HEK293 (cell line): Measurements from ENCODE around the gene CTH.

Experiments used
- BCL11B ChIP-seq: fragments of 450-650 bp; formaldehyde crosslinking; IDR thresholded peaks from 2 replicates; pipeline ENCODE4 v1.5.1; 2016; ENCODE audit warnings: low read depth, missing biosample characterization, missing genetic modification characterization
- GLI4 ChIP-seq: fragments of 450-650 bp; formaldehyde crosslinking; IDR thresholded peaks from 2 replicates; pipeline ENCODE4 v1.5.1; 2016; ENCODE audit warnings: missing biosample characterization, missing genetic modification characterization
- KLF17 ChIP-seq: fragments of 450-650 bp; formaldehyde crosslinking; IDR thresholded peaks from 2 replicates; pipeline ENCODE4 v1.5.1; 2016; ENCODE audit warnings: missing biosample characterization, missing genetic modification characterization
- YY1 ChIP-seq: fragments of 450-650 bp; formaldehyde crosslinking; IDR thresholded peaks from 2 replicates; pipeline ENCODE4 v1.5.1; 2018; ENCODE audit warnings: missing biosample characterization, missing genetic modification characterization
- ZBTB1 ChIP-seq: fragments of 450-650 bp; formaldehyde crosslinking; IDR thresholded peaks from 2 replicates; pipeline ENCODE4 v1.5.1; 2016; ENCODE audit warnings: missing biosample characterization, missing genetic modification characterization
- ZBTB8A ChIP-seq: fragments of 450-650 bp; formaldehyde crosslinking; IDR thresholded peaks from 2 replicates; pipeline ENCODE4 v1.5.1; 2016; ENCODE audit warnings: missing biosample characterization, missing genetic modification characterization
- ZNF157 ChIP-seq: fragments of 450-650 bp; formaldehyde crosslinking; IDR thresholded peaks from 2 replicates; pipeline ENCODE4 v1.5.1; 2016; ENCODE audit warnings: missing biosample characterization, missing genetic modification characterization
- ZNF2 ChIP-seq: fragments of 450-650 bp; formaldehyde crosslinking; IDR thresholded peaks from 2 replicates; pipeline ENCODE4 v1.5.1; 2016; ENCODE audit warnings: missing biosample characterization, missing genetic modification characterization
- ZNF24 ChIP-seq: fragments of 450-650 bp; formaldehyde crosslinking; IDR thresholded peaks from 2 replicates; pipeline ENCODE4 v1.5.1; 2016; ENCODE audit warnings: missing biosample characterization, missing genetic modification characterization
- TF ChIP-seq, protein P1 (sequence below): fragments of 450-650 bp; formaldehyde crosslinking; IDR thresholded peaks from 2 replicates; pipeline ENCODE4 v1.5.1; 2016; ENCODE audit warnings: missing biosample characterization, missing genetic modification characterization
- TF ChIP-seq, protein P2 (sequence below): fragments of 450-650 bp; formaldehyde crosslinking; conservative IDR thresholded peaks from 2 replicates; pipeline ENCODE4 v1.5.1; 2016; ENCODE audit warnings: low read depth, missing biosample characterization, missing genetic modification characterization

DNA sequence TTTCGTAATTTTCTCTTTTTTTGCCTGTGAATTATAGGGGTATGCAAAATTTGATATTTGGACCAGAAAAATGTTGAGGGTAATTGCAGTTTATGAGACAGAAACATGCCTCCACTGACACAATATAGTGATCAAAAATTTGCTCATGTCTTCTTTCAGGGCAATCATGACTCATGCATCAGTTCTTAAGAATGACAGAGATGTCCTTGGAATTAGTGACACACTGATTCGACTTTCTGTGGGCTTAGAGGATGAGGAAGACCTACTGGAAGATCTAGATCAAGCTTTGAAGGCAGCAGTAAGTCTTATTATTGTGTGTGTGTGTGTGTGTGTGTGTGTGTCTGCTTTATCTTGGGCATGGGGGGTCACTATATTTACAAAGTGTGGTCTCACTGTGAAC, 27.5 kb downstream of the CTH start:
- TF ChIP-seq ZBTB8A (no peak), ZNF24 (no peak), ZBTB1 (tag by site-specific recombination) (no peak), YY1 (tag by site-specific recombination) (no peak), BCL11B (no peak), ZNF2 (no peak), KLF17 (tag by site-specific recombination) (no peak), GLI4 (tag by site-specific recombination) (no peak), ZNF157 (tag by site-specific recombination) (no peak)
- TF ChIP-seq, protein P1, sequence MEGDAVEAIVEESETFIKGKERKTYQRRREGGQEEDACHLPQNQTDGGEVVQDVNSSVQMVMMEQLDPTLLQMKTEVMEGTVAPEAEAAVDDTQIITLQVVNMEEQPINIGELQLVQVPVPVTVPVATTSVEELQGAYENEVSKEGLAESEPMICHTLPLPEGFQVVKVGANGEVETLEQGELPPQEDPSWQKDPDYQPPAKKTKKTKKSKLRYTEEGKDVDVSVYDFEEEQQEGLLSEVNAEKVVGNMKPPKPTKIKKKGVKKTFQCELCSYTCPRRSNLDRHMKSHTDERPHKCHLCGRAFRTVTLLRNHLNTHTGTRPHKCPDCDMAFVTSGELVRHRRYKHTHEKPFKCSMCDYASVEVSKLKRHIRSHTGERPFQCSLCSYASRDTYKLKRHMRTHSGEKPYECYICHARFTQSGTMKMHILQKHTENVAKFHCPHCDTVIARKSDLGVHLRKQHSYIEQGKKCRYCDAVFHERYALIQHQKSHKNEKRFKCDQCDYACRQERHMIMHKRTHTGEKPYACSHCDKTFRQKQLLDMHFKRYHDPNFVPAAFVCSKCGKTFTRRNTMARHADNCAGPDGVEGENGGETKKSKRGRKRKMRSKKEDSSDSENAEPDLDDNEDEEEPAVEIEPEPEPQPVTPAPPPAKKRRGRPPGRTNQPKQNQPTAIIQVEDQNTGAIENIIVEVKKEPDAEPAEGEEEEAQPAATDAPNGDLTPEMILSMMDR (tag by site-specific recombination): no peak
- TF ChIP-seq, protein P2, sequence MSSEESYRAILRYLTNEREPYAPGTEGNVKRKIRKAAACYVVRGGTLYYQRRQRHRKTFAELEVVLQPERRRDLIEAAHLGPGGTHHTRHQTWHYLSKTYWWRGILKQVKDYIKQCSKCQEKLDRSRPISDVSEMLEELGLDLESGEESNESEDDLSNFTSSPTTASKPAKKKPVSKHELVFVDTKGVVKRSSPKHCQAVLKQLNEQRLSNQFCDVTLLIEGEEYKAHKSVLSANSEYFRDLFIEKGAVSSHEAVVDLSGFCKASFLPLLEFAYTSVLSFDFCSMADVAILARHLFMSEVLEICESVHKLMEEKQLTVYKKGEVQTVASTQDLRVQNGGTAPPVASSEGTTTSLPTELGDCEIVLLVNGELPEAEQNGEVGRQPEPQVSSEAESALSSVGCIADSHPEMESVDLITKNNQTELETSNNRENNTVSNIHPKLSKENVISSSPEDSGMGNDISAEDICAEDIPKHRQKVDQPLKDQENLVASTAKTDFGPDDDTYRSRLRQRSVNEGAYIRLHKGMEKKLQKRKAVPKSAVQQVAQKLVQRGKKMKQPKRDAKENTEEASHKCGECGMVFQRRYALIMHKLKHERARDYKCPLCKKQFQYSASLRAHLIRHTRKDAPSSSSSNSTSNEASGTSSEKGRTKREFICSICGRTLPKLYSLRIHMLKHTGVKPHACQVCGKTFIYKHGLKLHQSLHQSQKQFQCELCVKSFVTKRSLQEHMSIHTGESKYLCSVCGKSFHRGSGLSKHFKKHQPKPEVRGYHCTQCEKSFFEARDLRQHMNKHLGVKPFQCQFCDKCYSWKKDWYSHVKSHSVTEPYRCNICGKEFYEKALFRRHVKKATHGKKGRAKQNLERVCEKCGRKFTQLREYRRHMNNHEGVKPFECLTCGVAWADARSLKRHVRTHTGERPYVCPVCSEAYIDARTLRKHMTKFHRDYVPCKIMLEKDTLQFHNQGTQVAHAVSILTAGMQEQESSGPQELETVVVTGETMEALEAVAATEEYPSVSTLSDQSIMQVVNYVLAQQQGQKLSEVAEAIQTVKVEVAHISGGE (tag by site-specific recombination): no peak
